NCI-H187 (cell line): ENCODE results near the gene ERCC2.
"Not testable (repeated sequence)": the region's sequence is repeated elsewhere in the genome, so short reads cannot be mapped to it uniquely, and the experiment has no call there.

ENCODE experiments used
- DNase-seq, 2 experiments: peaks; one replicate each; lab custom pipeline; 2025; lab: John Stamatoyannopoulos, UW

The ERCC2 gene

GRCh38 chr19:45354241-45354842 lies 16.0 kb downstream of the ERCC2 start:
- no peak for DNase-seq

GRCh38 chr19:45352914-45353796 lies 17.2 kb downstream of the ERCC2 start:
- DNase-seq: no peak

GRCh38 chr19:45352471-45352870 lies 17.9 kb downstream of the ERCC2 start:
- DNase-seq: no peak

- DNase-seq: no peak
Observed at GRCh38 chr19:45352062-45352461, 18.3 kb downstream of the ERCC2 start.

GRCh38 chr19:45351401-45351952 lies 18.9 kb downstream of the ERCC2 start:
- DNase-seq: no peak

- DNase-seq: no peak
Observed at GRCh38 chr19:45350477-45351058, 19.8 kb downstream of the ERCC2 start.

GRCh38 chr19:45349430-45349941 lies 20.9 kb downstream of the ERCC2 start:
- no peak for DNase-seq

- no peak for DNase-seq
Observed at GRCh38 chr19:45349126-45349415, 21.3 kb downstream of the ERCC2 start.

- DNase-seq: no peak
Observed at GRCh38 chr19:45348367-45349125, 21.8 kb downstream of the ERCC2 start.

GRCh38 chr19:45347570-45348366 lies 22.6 kb downstream of the ERCC2 start:
- DNase-seq: no peak

GRCh38 chr19:45346449-45346848 lies 23.9 kb downstream of the ERCC2 start:
- no peak for DNase-seq

GRCh38 chr19:45345506-45345860 lies 24.9 kb downstream of the ERCC2 start:
- DNase-seq: no peak

GRCh38 chr19:45344621-45345505 lies 25.5 kb downstream of the ERCC2 start:
- DNase-seq: no peak

- DNase-seq: no peak
Observed at GRCh38 chr19:45342911-45343310, 27.5 kb downstream of the ERCC2 start.

GRCh38 chr19:45340899-45341453 lies 29.4 kb downstream of the ERCC2 start:
- no peak for DNase-seq

- no peak for DNase-seq
Observed at GRCh38 chr19:45340232-45340898, 30.0 kb downstream of the ERCC2 start, which contains the start of gene KLC3. TSS of gene KLC3 (plus strand) at chr19:45340750. CDS start at chr19:45345542, 4,792 bp downstream.

- DNase-seq: no peak
Observed at GRCh38 chr19:45339629-45340028, 30.7 kb downstream of the ERCC2 start.

GRCh38 chr19:45336696-45337251 lies 33.6 kb downstream of the ERCC2 start:
- DNase-seq: no peak

- DNase-seq: not testable (repeated sequence)
Observed at GRCh38 chr19:45334881-45335280, 35.5 kb downstream of the ERCC2 start.
